A549 (cell line): ENCODE measurements around the gene FAHD1. TPM values are rescaled to one million over a fixed set of nuclear protein-coding genes. Genes with fewer than 3 reads are reported as not detected.
A peak's percentile ranks its signal among the peaks of the same experiment; 100 is the strongest.

Source experiments
- ATAC-seq, 2 experiments: fragments of 200-7000 bp in 1 of 2; fragments of >200 bp in 1 of 2; cut with Nextera tagmentation in 1 of 2; cut with Tn5 transposase in 1 of 2; 3 replicates each; pipeline versions ENCODE4 v1.8.0 to v1.9.1; 2018 to 2020; ENCODE audit warnings: mild to moderate bottlenecking in 1 of 2, moderate library complexity in 1 of 2
- CTCF ChIA-PET: fragments of 300-600 bp; sonication (Branson Sonifier 250); formaldehyde crosslinking; extraction: SDS; loops from one replicate; lab custom pipeline; 2021; ENCODE audit warnings: antibody characterized with exemption, inconsistent platforms; lab: Yijun Ruan, JAX
- POLR2A ChIA-PET: fragments of 350-600 bp; formaldehyde crosslinking; extraction: SDS; loops from one replicate; lab custom pipeline; 2021; ENCODE audit warnings: antibody characterized with exemption, inconsistent platforms; lab: Yijun Ruan, JAX
- DNase-seq, 2 experiments: peaks; one replicate each; pipeline versions ENCODE4 v3.0.0 to v3.0.0-alpha.2; 2011 to 2016; ENCODE audit warnings: low read depth in 1 of 2, low spot score in 1 of 2
- FAIRE-seq: peaks from 2 replicates; lab custom pipeline; 2011; peaks lifted over from hg19 to GRCh38; lab: Jason Lieb, UNC
- H3K27ac ChIP-seq, 2 experiments: fragments of >200 bp; sonication (Bioruptor Twin); formaldehyde crosslinking; 3 replicates each; pipeline ENCODE4 v1.5.1; 2016 to 2017
- H3K4me1 ChIP-seq: fragments of >200 bp; sonication (Bioruptor Twin); formaldehyde crosslinking; 3 replicates; pipeline ENCODE4 v1.6.1; 2016
- H3K4me2 ChIP-seq: fragments of >200 bp; sonication (Bioruptor Twin); formaldehyde crosslinking; 3 replicates; pipeline ENCODE4 v1.6.1; 2016
- H3K4me3 ChIP-seq: fragments of >200 bp; sonication (Bioruptor Twin); formaldehyde crosslinking; 3 replicates; pipeline ENCODE4 v1.5.1; 2016
- H3K9me3 ChIP-seq: fragments of >200 bp; sonication (Bioruptor Twin); formaldehyde crosslinking; 3 replicates; pipeline ENCODE4 v1.6.1; 2016
- BCL3 ChIP-seq: fragments of >200 bp; sonication (Bioruptor Twin); formaldehyde crosslinking; IDR thresholded peaks from 3 replicates; pipeline ENCODE4 v1.6.1; 2016
- BHLHE40 ChIP-seq: IDR thresholded peaks from 2 replicates; pipeline ENCODE4 v1.6.1; 2012; ENCODE audit warnings: low read depth, low read length, inconsistent platforms
- CBX8 ChIP-seq: fragments of 200-600 bp; sonication (generic); IDR thresholded peaks from 2 replicates; pipeline ENCODE4 v1.6.1; 2016
- CHD2 ChIP-seq: fragments of 150-350 bp; IDR thresholded peaks from 2 replicates; pipeline ENCODE4 v1.6.1; 2014; ENCODE audit warnings: low read length; ENCODE audit not compliant: partially characterized antibody
- CHD4 ChIP-seq: fragments of 200-600 bp; sonication (generic); IDR thresholded peaks from 2 replicates; pipeline ENCODE4 v1.6.1; 2016; ENCODE audit warnings: antibody characterized with exemption, mild to moderate bottlenecking, borderline replicate concordance
- EP300 ChIP-seq, 2 experiments: fragments of >200 bp; sonication (Bioruptor Twin); formaldehyde crosslinking; IDR thresholded peaks; 2 replicates in 1 of 2; 3 replicates in 1 of 2; pipeline ENCODE4 v1.6.1; 2016 to 2017
- ESRRA ChIP-seq: fragments of 150-350 bp; IDR thresholded peaks from 2 replicates; pipeline ENCODE4 v1.6.1; 2014; ENCODE audit warnings: mild to moderate bottlenecking, low read length, borderline replicate concordance
- GATA3 ChIP-seq: IDR thresholded peaks from 2 replicates; pipeline ENCODE4 v1.6.1; 2012; ENCODE audit warnings: borderline replicate concordance
- HDAC2 ChIP-seq: fragments of 200-600 bp; sonication (generic); IDR thresholded peaks from 2 replicates; pipeline ENCODE4 v1.6.1; 2016
- HOXB13 ChIP-seq: fragments of 250-450 bp; sonication (Bioruptor Pico); IDR thresholded peaks from 2 replicates; pipeline ENCODE4 v1.5.0; 2020; ENCODE audit warnings: low read depth, mild to moderate bottlenecking, moderate library complexity
- JUN ChIP-seq, 2 experiments: fragments of >200 bp; sonication (Bioruptor Twin); formaldehyde crosslinking; IDR thresholded peaks; 2 replicates in 1 of 2; 3 replicates in 1 of 2; pipeline ENCODE4 v1.6.1; 2016 to 2017
- KDM5A ChIP-seq: fragments of 200-600 bp; sonication (generic); IDR thresholded peaks from 2 replicates; pipeline ENCODE4 v1.6.1; 2016; ENCODE audit warnings: antibody characterized with exemption, mild to moderate bottlenecking
- MAFK ChIP-seq: fragments of 450-650 bp; IDR thresholded peaks from 2 replicates; pipeline ENCODE4 v1.6.1; 2014; ENCODE audit not compliant: partially characterized antibody
- NR3C1 ChIP-seq: fragments of >200 bp; sonication (Bioruptor Twin); formaldehyde crosslinking; IDR thresholded peaks from 3 replicates; pipeline ENCODE4 v1.6.1; 2017
- POLR2AphosphoS2 ChIP-seq: conservative IDR thresholded peaks from 2 replicates; pipeline ENCODE4 v1.6.1; 2012; ENCODE audit warnings: low read length, improper control_type of control experiment, inconsistent platforms
- RAD21 ChIP-seq, 2 experiments: fragments of >200 bp in 1 of 2; sonication (Bioruptor Twin) in 1 of 2; formaldehyde crosslinking in 1 of 2; IDR thresholded peaks in 1 of 2; conservative IDR thresholded peaks in 1 of 2; 2 replicates in 1 of 2; 3 replicates in 1 of 2; pipeline ENCODE4 v1.6.1; 2012 to 2018; ENCODE audit warnings: inconsistent platforms in 1 of 2
- RARB ChIP-seq: fragments of 250-450 bp; sonication (Bioruptor Pico); IDR thresholded peaks from 2 replicates; pipeline ENCODE4 v1.8.0; 2021; ENCODE audit warnings: mild to moderate bottlenecking, moderate library complexity
- REST ChIP-seq: fragments of 200-600 bp; sonication (generic); IDR thresholded peaks from 2 replicates; pipeline ENCODE4 v1.6.1; 2016; ENCODE audit warnings: antibody characterized with exemption, mild to moderate bottlenecking, moderate library complexity
- RFX5 ChIP-seq: fragments of 450-650 bp; IDR thresholded peaks from 2 replicates; pipeline ENCODE4 v1.7.1; 2014; ENCODE audit warnings: antibody characterized with exemption, mild to moderate bottlenecking, moderate library complexity
- SREBF2 ChIP-seq: fragments of 450-650 bp; IDR thresholded peaks from 2 replicates; pipeline ENCODE4 v1.6.1; 2014; ENCODE audit warnings: mild to moderate bottlenecking, moderate library complexity
- ZFP36 ChIP-seq: fragments of 450-650 bp; IDR thresholded peaks from 2 replicates; pipeline ENCODE4 v1.6.1; 2014; ENCODE audit warnings: borderline replicate concordance; ENCODE audit not compliant: partially characterized antibody
- ZNF302 ChIP-seq: fragments of 250-450 bp; sonication (Bioruptor Pico); IDR thresholded peaks from 2 replicates; pipeline ENCODE4 v1.9.0; 2021; ENCODE audit warnings: inconsistent platforms, mild to moderate bottlenecking, moderate library complexity
- WGBS: methylation state at CpG from one replicate; pipeline ENCODE4 v1.1.6; 2017; ENCODE audit errors: missing lambda C conversion rate; 5-methylcytosine and 5-hydroxymethylcytosine counted together
- polyA plus RNA-seq, 4 experiments: library from polyadenylated mRNA; depleted of rRNA in 3 of 4; stranded (reverse); fragments of >200 nt; fragmentation: RNase III in 1 of 4; extraction: RNeasy Plus Mini Kit Qiagen cat#74134 plus additional on column Dnase treatment in 1 of 4; gene quantifications; 2 replicates in 3 of 4; 3 replicates in 1 of 4; pipeline ENCODE4 v1.2.3, GENCODE V29; 2011 to 2017
- TF ChIP-seq, protein P1 (sequence below): fragments of 250-450 bp; sonication (Bioruptor Pico); IDR thresholded peaks from 2 replicates; pipeline ENCODE4 v1.5.0; 2021; ENCODE audit warnings: mild to moderate bottlenecking, moderate library complexity, borderline replicate concordance
- TF ChIP-seq, protein P2 (sequence below): IDR thresholded peaks from 2 replicates; pipeline ENCODE4 v1.6.1; 2012; ENCODE audit warnings: low read depth, borderline replicate concordance
- TF ChIP-seq, protein P3 (sequence below): fragments of 250-450 bp; sonication (Bioruptor Pico); IDR thresholded peaks from 2 replicates; pipeline ENCODE4 v1.5.0; 2020; ENCODE audit warnings: low read depth, mild to moderate bottlenecking, moderate library complexity
- TF ChIP-seq, protein P4 (sequence below): fragments of >200 bp; sonication (Bioruptor Twin); formaldehyde crosslinking; IDR thresholded peaks from 3 replicates; pipeline ENCODE4 v1.5.1; 2016

FAHD1 gene
- polyA plus RNA-seq, 2 of the 4 experiments (the other 2 are of a cell fraction), result 30.6 to 68.4 TPM

- Histone ChIP-seq H3K27ac (peak overlapping the region in 1 of 2 experiments; percentile 47; a peak in 1 of 6 replicates), H3K4me1 (peaks cover 14% of the 10 kb centered on the region; the same call in 2 of the 3 replicates), H3K9me3 (no peaks in the 10 kb centered on the region), H3K4me3 (no peak overlapping the region), H3K4me2 (0 out of 3 replicates have a peak overlapping the region, but pooled peaks have one; percentile 22)
- 45% methylated on average over 11 of the region's 11 CpGs for WGBS
- DNase-seq, result no peak
- ChIA-PET POLR2A (no interaction called here), CTCF (interaction anchor here (1.3 to 25.7 kb wide), 2 partner anchors 14 to 54 kb away, joined by 4 to 396 read pairs; no protein-coding TSS in a partner anchor)
- no peak; a peak in 2 of 6 replicates for ATAC-seq
- no peak for TF ChIP-seq MAFK
- TF ChIP-seq, protein P1, sequence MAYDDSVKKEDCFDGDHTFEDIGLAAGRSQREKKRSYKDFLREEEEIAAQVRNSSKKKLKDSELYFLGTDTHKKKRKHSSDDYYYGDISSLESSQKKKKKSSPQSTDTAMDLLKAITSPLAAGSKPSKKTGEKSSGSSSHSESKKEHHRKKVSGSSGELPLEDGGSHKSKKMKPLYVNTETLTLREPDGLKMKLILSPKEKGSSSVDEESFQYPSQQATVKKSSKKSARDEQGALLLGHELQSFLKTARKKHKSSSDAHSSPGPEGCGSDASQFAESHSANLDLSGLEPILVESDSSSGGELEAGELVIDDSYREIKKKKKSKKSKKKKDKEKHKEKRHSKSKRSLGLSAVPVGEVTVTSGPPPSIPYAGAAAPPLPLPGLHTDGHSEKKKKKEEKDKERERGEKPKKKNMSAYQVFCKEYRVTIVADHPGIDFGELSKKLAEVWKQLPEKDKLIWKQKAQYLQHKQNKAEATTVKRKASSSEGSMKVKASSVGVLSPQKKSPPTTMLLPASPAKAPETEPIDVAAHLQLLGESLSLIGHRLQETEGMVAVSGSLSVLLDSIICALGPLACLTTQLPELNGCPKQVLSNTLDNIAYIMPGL (CRISPR knock-in tag), result no peak
- no peak for TF ChIP-seq HDAC2
- no peak for TF ChIP-seq JUN (IDR thresholded peaks at IDR 0.05)
- no peak for TF ChIP-seq RARB (CRISPR knock-in tag)
- TF ChIP-seq CHD2, result no peak
- TF ChIP-seq, protein P2, sequence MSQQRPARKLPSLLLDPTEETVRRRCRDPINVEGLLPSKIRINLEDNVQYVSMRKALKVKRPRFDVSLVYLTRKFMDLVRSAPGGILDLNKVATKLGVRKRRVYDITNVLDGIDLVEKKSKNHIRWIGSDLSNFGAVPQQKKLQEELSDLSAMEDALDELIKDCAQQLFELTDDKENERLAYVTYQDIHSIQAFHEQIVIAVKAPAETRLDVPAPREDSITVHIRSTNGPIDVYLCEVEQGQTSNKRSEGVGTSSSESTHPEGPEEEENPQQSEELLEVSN, result no peak
- no peak for TF ChIP-seq SREBF2
- no peak for TF ChIP-seq RFX5
- no peak for TF ChIP-seq POLR2AphosphoS2
- TF ChIP-seq ZFP36, result no peak
- no peak for TF ChIP-seq HOXB13 (CRISPR knock-in tag)
- TF ChIP-seq, protein P3, sequence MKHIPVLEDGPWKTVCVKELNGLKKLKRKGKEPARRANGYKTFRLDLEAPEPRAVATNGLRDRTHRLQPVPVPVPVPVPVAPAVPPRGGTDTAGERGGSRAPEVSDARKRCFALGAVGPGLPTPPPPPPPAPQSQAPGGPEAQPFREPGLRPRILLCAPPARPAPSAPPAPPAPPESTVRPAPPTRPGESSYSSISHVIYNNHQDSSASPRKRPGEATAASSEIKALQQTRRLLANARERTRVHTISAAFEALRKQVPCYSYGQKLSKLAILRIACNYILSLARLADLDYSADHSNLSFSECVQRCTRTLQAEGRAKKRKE (CRISPR knock-in tag), result no peak
- no peak for TF ChIP-seq BCL3
- no peak for TF ChIP-seq CHD4
- TF ChIP-seq CBX8, result no peak
- TF ChIP-seq, protein P4, sequence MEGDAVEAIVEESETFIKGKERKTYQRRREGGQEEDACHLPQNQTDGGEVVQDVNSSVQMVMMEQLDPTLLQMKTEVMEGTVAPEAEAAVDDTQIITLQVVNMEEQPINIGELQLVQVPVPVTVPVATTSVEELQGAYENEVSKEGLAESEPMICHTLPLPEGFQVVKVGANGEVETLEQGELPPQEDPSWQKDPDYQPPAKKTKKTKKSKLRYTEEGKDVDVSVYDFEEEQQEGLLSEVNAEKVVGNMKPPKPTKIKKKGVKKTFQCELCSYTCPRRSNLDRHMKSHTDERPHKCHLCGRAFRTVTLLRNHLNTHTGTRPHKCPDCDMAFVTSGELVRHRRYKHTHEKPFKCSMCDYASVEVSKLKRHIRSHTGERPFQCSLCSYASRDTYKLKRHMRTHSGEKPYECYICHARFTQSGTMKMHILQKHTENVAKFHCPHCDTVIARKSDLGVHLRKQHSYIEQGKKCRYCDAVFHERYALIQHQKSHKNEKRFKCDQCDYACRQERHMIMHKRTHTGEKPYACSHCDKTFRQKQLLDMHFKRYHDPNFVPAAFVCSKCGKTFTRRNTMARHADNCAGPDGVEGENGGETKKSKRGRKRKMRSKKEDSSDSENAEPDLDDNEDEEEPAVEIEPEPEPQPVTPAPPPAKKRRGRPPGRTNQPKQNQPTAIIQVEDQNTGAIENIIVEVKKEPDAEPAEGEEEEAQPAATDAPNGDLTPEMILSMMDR, result no peak
- no peak for TF ChIP-seq GATA3
- no peak for TF ChIP-seq KDM5A
- FAIRE-seq, result no peak
Measured at GRCh38 chr16:1877804-1878203, 50.8 kb downstream of the FAHD1 start.

GRCh38 chr16:1878256-1878655 is 51.2 kb downstream of the FAHD1 start:
- Histone ChIP-seq H3K4me2 (0 out of 3 replicates have a peak overlapping the region, but pooled peaks have one; percentile 22), H3K9me3 (no peaks in the 10 kb centered on the region), H3K4me3 (no peak overlapping the region), H3K4me1 (peaks cover 14% of the 10 kb centered on the region; the same call in 2 of the 3 replicates), H3K27ac (no peak overlapping the region)
- no peak for FAIRE-seq
- DNase-seq, result no peak
- TF ChIP-seq RAD21 (conservative IDR thresholded peaks at IDR 0.05 in 1 of 2, IDR thresholded peaks at IDR 0.05 in 1 of 2) (no peak), CHD4 (no peak), NR3C1 (no peak), EP300 (IDR thresholded peaks at IDR 0.05) (no peak), ZNF302 (no peak), ESRRA (no peak), ZFP36 (no peak), BHLHE40 (no peak), REST (no peak)
- ChIA-PET CTCF (interaction anchor here (1.3 to 25.7 kb wide), 3 partner anchors 14 to 53 kb away, joined by 3 to 396 read pairs (median 4); no protein-coding TSS in a partner anchor), POLR2A (no interaction called here)
- WGBS, result 74% methylated on average over 5 of the region's 5 CpGs
- ATAC-seq, result no peak
